Measurements from ENCODE around the gene POLR1C.
"Not testable (repeated sequence)": the region's sequence is repeated elsewhere in the genome, so short reads cannot be mapped to it uniquely, and the experiment has no call there.

GRCh38 chr6:43498291-43498690 is 18.6 kb upstream of the POLR1C start:
- TF ChIP-seq EP300 (IDR thresholded peaks at IDR 0.05; ENCODE audit: low read depth); CTCF (IDR thresholded peaks at IDR 0.05); POLR2A (IDR thresholded peaks at IDR 0.05); POLR2AphosphoS5 (IDR thresholded peaks at IDR 0.05): not testable (repeated sequence)

Measured in transverse colon (tissue), 4 donors.